Kidney epithelial cell (primary cell): ENCODE measurements around the gene S1PR1. TPM values are rescaled to one million over a fixed set of nuclear protein-coding genes. Genes with fewer than 3 reads are reported as not detected.
"Not testable (repeated sequence)": the region's sequence is repeated elsewhere in the genome, so short reads cannot be mapped to it uniquely, and the experiment has no call there.

ENCODE experiments used
- DNase-seq: peaks from one replicate; pipeline ENCODE4 v3.0.0-alpha.2; 2010; ENCODE audit warnings: low read depth
- H3K27me3 ChIP-seq: 2 replicates; pipeline ENCODE4 v1.6.0; 2011; ENCODE audit warnings: low read length; ENCODE audit not compliant: control insufficient read depth, insufficient read depth
- H3K36me3 ChIP-seq: 2 replicates; pipeline ENCODE4 v1.5.1; 2011; ENCODE audit warnings: low read length; ENCODE audit not compliant: control insufficient read depth, insufficient read depth
- H3K4me3 ChIP-seq: 2 replicates; pipeline ENCODE4 v1.5.1; 2011; ENCODE audit warnings: low read depth, mild to moderate bottlenecking, control low read depth, low read length
- CTCF ChIP-seq: IDR thresholded peaks from 2 replicates; pipeline ENCODE4 v1.5.1; 2011; ENCODE audit warnings: mild to moderate bottlenecking, moderate library complexity, low read length, control low read depth, inconsistent platforms; ENCODE audit not compliant: insufficient read depth, poor library complexity, severe bottlenecking
- total RNA-seq: library from RNA; depleted of rRNA; stranded (reverse); fragments of >200 nt; gene quantifications from 2 replicates; pipeline ENCODE4 v1.2.3, GENCODE V29; 2015

The S1PR1 gene
- total RNA-seq = 0.48 and 2.7 TPM in 2 replicates

GRCh38 chr1:101236516-101237228, at the start of gene S1PR1:
Gene S1PR1 (plus strand): TSS chr1:101237019. CDS start chr1:101238985, 1,966 bp downstream.
- Histone ChIP-seq H3K27me3 (no peaks in the 10 kb centered on the region), H3K4me3 (peak within 1 kb of the TSS; percentile 74), H3K36me3 (no peaks in the 10 kb centered on the region)
- no peak for DNase-seq
- TF ChIP-seq CTCF = no peak

- Histone ChIP-seq H3K27me3 (no peaks in the 10 kb centered on the region), H3K4me3 (no peak overlapping the region), H3K36me3 (no peaks in the 10 kb centered on the region)
- no peak for DNase-seq
- TF ChIP-seq CTCF = no peak
Measured at GRCh38 chr1:101187297-101187696, 49.5 kb upstream of the S1PR1 start.

GRCh38 chr1:101188331-101188730, 48.5 kb upstream of the S1PR1 start:
- H3K36me3 ChIP-seq = no peaks in the 10 kb centered on the region
- DNase-seq = no peak

GRCh38 chr1:101188968-101189367, 47.9 kb upstream of the S1PR1 start:
- H3K36me3 ChIP-seq, H3K27me3 ChIP-seq, H3K4me3 ChIP-seq, DNase-seq: not testable (repeated sequence)

More at GRCh38 chr1:101188331-101188730, 48.5 kb upstream of the S1PR1 start:
- Histone ChIP-seq H3K27me3 (no peaks in the 10 kb centered on the region), H3K4me3 (no peak overlapping the region)
- TF ChIP-seq CTCF = no peak

GRCh38 chr1:101190441-101190840, 46.4 kb upstream of the S1PR1 start:
- TF ChIP-seq CTCF = no peak
- Histone ChIP-seq H3K27me3 (no peaks in the 10 kb centered on the region), H3K4me3 (no peak overlapping the region), H3K36me3 (no peaks in the 10 kb centered on the region)
- DNase-seq = peak; percentile 49

- no peaks in the 10 kb centered on the region for H3K27me3 ChIP-seq
- H3K36me3 ChIP-seq = no peaks in the 10 kb centered on the region
- DNase-seq = no peak
- no peak for TF ChIP-seq CTCF
- no peak overlapping the region for H3K4me3 ChIP-seq
Measured at GRCh38 chr1:101191049-101191448, 45.8 kb upstream of the S1PR1 start.
